GM19328 (cell line): ENCODE measurements around the gene LCAT.

Source experiments
- ATAC-seq: cut with Tn5 transposase; IDR thresholded peaks from one replicate; pipeline ENCODE4 v1.9.1; 2021; ENCODE audit warnings: mild to moderate bottlenecking, moderate library complexity; ENCODE audit not compliant: unreplicated experiment

Gene LCAT

GRCh38 chr16:67969254-67970039 lies 25.5 kb upstream of the LCAT start:
- ATAC-seq: no peak

- peak; percentile 78 for ATAC-seq
Observed at GRCh38 chr16:67968400-67969253, 24.7 kb upstream of the LCAT start, which contains the start of gene SLC12A4. TSS of gene SLC12A4 (minus strand) at chr16:67968637. CDS start at chr16:67968553, 84 bp downstream.

GRCh38 chr16:67967958-67968399 lies 24.1 kb upstream of the LCAT start:
- peak; percentile 14 for ATAC-seq

GRCh38 chr16:67967183-67967957 lies 23.4 kb upstream of the LCAT start:
- ATAC-seq: no peak

- ATAC-seq: no peak
Observed at GRCh38 chr16:67966549-67967182, 22.7 kb upstream of the LCAT start.

- ATAC-seq: no peak
Observed at GRCh38 chr16:67965668-67966548, 22.0 kb upstream of the LCAT start.

GRCh38 chr16:67964477-67965131 lies 20.7 kb upstream of the LCAT start:
- ATAC-seq: no peak

- ATAC-seq: no peak
Observed at GRCh38 chr16:67963662-67964321, 19.9 kb upstream of the LCAT start.

GRCh38 chr16:67963292-67963661 lies 19.4 kb upstream of the LCAT start:
- ATAC-seq: no peak

- no peak for ATAC-seq
Observed at GRCh38 chr16:67962135-67962534, 18.2 kb upstream of the LCAT start.

- no peak for ATAC-seq
Observed at GRCh38 chr16:67961551-67961957, 17.6 kb upstream of the LCAT start.

- no peak for ATAC-seq
Observed at GRCh38 chr16:67959536-67960329, 15.8 kb upstream of the LCAT start.

- no peak for ATAC-seq
Observed at GRCh38 chr16:67957622-67958021, 13.7 kb upstream of the LCAT start.

- no peak for ATAC-seq
Observed at GRCh38 chr16:67954421-67955196, 10.7 kb upstream of the LCAT start.

- ATAC-seq: no peak
Observed at GRCh38 chr16:67953641-67954375, 9.9 kb upstream of the LCAT start.

- no peak for ATAC-seq
Observed at GRCh38 chr16:67951485-67951884, 7.6 kb upstream of the LCAT start.
